Ectodermal cell (in vitro differentiated cells): ENCODE results near the gene CRIP1.
A peak's percentile ranks its signal among the peaks of the same experiment; 100 is the strongest.

Experiments used
- H3K27ac ChIP-seq: 2 replicates; pipeline ENCODE4 v1.7.0; 2013; ENCODE audit warnings: mild to moderate bottlenecking, low read depth, low read length; ENCODE audit not compliant: insufficient read depth, poor library complexity, severe bottlenecking
- H3K27me3 ChIP-seq: 2 replicates; pipeline ENCODE4 v1.7.0; 2013; ENCODE audit warnings: mild to moderate bottlenecking, low read length; ENCODE audit not compliant: insufficient read depth, control insufficient read depth, poor library complexity, severe bottlenecking
- H3K36me3 ChIP-seq: one replicate; pipeline ENCODE4 v1.7.0; 2013; ENCODE audit warnings: low read length; ENCODE audit not compliant: control insufficient read depth, insufficient read depth
- H3K4me1 ChIP-seq: one replicate; pipeline ENCODE4 v1.7.0; 2013; ENCODE audit warnings: low read length; ENCODE audit not compliant: control insufficient read depth, insufficient read depth
- H3K4me3 ChIP-seq: 2 replicates; pipeline ENCODE4 v1.7.0; 2013; ENCODE audit warnings: low read depth, low read length, control low read depth; ENCODE audit not compliant: insufficient read depth
- H3K9me3 ChIP-seq: 2 replicates; pipeline ENCODE4 v1.7.0; 2013; ENCODE audit warnings: mild to moderate bottlenecking, low read length, moderate library complexity; ENCODE audit not compliant: control insufficient read depth
- WGBS, 2 experiments: methylation state at CpG; one replicate each; pipeline ENCODE4 v1.1.7; 2013; ENCODE audit warnings: missing lambda C conversion rate in 2 of 2; 5-methylcytosine and 5-hydroxymethylcytosine counted together

The CRIP1 gene

DNA sequence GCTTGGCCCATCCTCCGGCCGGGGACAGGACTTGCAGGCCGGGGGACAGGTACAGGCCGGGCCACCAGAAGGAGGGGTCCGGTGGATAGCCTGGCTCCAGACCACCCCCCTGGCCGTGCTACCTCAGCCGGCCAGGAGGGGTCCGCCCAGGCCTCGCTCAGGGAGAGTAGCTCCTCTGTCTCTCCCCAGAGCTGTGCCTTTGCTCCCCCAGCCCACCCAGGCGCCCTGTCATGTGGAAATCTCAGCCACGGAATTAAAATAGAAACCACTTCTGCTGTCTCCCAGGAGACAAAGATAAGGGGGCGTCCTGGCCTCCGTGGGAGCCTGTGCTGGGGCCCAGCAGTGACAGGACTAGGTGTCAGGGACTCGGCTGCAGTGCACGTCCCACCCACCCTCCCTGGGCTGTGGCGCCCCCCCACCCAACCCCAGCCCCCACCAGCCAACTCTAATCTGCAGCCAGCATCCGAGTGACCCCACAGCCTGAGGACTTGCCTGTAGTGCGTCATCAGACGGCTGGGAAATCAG lies 15.3 kb upstream of the CRIP1 start:
- Histone ChIP-seq H3K36me3 (peaks cover 2% of the 10 kb centered on the region), H3K27ac (peak overlapping the region; percentile 19), H3K27me3 (peaks cover 17% of the 10 kb centered on the region), H3K4me3 (no peak overlapping the region), H3K9me3 (no peaks in the 10 kb centered on the region), H3K4me1 (peaks cover 29% of the 10 kb centered on the region)
- 66 to 69% methylated on average over 16 to 18 of the region's 19 CpGs for WGBS, 2 experiments

DNA sequence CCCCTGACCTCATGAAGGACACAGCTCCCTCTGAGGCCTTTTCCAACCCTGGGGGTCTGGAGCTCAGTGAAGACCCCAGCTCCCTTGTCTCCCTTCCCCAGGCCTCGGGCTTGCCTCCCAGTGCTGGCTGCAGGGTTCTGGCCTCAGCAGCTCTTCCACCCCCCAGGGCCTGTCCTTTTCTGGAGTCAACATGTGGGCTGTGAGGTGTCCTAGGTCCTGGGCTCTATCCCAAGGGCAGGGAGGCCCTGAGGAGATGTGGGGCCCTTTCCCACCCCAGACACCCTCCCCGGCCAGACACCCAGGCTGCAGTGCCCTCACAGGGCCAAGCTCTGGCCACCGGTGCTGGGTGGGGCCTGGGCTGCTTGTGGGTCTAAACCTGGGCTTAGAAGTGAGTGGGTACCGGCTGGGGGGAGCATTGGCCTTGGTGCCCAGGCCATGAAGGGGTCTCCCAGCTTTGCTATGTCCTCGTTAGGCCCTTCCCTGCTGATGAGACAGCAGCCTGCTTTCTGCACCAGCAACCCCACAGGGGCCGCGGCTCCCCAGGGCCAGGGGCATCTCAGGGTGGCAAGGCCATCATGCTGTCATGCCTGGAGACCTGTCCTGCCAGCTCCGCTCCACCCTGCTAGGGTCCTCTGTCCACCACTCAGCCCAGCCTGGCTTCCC lies 14.7 kb upstream of the CRIP1 start:
- no peaks in the 10 kb centered on the region for H3K9me3 ChIP-seq
- H3K27me3 ChIP-seq = peaks cover 23% of the 10 kb centered on the region
- H3K4me1 ChIP-seq = peaks cover 29% of the 10 kb centered on the region
- H3K4me3 ChIP-seq = no peak overlapping the region
- WGBS, 2 experiments = 90 to 92% methylated on average over 8 of the region's 8 CpGs
- H3K27ac ChIP-seq = no peak overlapping the region
- no peaks in the 10 kb centered on the region for H3K36me3 ChIP-seq

DNA sequence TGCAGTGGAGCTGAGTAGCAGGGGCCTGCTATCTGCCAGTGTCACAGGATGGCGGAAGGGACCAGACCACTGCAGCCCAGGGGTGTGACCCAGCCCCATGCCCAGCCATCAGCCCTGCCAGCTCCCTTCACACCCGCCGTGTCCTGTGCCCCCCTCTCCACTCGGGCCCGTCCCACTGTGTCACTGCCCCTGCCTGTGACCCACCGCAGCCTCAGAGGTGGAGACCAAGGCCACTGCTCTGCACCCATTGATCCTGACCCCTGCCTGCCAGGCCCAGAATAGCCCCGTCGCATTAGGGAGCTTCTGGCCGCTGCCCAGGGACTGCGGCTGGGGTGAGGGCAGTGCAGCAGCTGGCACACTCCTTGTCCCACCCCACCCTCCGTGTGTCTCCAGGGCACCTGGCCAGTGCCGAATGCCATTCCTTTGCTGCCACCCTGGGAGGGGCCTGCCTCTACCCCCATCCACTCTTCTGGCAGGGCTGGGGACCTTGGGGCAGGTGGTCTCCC lies 14.1 kb upstream of the CRIP1 start:
- Histone ChIP-seq H3K27me3 (peaks cover 29% of the 10 kb centered on the region), H3K9me3 (no peaks in the 10 kb centered on the region), H3K27ac (no peak overlapping the region), H3K4me1 (peaks cover 29% of the 10 kb centered on the region), H3K4me3 (no peak overlapping the region), H3K36me3 (no peaks in the 10 kb centered on the region)
- 92% methylated on average over 12 of the region's 12 CpGs for WGBS, 2 experiments

DNA sequence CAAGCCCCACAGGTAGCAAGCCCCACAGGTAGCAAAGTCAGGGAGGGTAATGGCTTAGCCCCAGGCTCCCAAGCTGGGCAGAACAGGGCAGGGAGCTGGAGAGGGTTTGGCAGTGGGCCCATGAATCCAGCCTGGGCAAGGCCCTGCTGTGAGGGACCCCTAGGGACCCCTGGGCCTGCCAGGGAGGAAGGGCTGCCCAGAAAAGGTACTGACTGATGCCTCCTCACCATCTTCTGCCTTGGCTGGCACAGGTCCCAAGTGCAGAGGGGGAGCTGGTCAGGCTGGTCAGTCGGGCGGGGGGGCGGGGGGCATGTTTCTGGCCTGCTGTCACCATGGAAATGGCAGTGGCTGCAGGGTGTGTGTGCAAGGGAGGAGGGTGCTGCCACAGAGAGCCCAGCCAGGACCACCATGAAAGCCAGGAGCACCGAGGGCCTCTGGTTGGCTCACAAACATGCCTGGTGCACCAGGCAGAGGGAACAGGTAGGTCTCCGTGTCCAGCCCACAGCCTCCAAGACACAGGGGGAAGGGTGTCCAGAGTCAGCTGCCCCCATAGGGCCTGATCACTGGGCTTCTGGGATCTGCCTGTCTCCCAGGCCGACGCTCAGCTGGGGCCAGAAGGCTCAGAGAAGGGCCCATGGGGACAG lies 13.5 kb upstream of the CRIP1 start:
- Histone ChIP-seq H3K4me3 (peak overlapping the region; percentile 46), H3K4me1 (peaks cover 29% of the 10 kb centered on the region), H3K36me3 (no peaks in the 10 kb centered on the region), H3K27me3 (peaks cover 35% of the 10 kb centered on the region), H3K27ac (no peak overlapping the region), H3K9me3 (no peaks in the 10 kb centered on the region)
- WGBS, 2 experiments = 53 to 59% methylated on average over 7 of the region's 7 CpGs

DNA sequence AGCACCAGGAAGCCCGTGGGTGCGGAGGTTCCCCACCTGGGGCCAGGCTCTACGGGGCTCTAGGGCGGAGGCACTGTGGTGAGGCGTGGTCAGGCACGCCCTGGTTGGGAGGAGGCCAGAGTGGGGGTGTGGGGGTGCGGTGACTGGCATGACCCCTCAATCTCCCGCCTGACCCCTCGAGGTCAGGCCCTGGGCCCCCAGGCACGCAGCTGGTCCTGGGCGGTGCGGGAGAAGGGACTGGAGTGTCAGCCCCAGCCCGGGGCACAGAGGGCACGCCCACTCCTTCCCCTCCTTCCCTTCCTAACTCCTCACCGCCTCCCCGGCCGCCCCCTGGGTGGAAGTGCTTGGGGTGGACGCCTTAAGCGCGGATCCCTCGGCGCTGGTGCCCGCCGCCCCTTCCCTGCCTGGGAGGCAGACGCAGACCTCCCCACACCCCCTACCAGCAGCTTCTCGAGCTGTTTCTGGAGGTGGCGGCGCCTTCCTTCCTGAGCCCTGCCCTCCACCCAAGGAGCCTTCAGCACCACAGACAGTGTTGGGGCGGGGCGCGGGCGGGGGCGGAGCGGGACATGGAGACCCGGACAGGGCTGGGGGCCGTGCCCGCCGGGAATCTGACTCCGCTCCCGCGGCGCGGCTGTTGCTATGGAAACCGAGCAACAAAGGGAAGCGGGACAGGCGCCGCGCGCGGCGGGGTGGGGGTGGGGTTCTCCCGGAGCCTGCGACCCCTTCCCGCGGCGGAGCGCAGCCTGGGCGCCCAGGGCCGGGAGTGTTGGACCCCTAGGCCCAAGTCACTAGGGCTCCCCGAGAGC lies 12.8 kb upstream of the CRIP1 start:
- peak overlapping the region; percentile 94 for H3K27ac ChIP-seq
- H3K36me3 ChIP-seq = no peaks in the 10 kb centered on the region
- peak overlapping the region; percentile 46 for H3K4me3 ChIP-seq
- H3K4me1 ChIP-seq = peaks cover 29% of the 10 kb centered on the region
- peaks cover 42% of the 10 kb centered on the region for H3K27me3 ChIP-seq
- WGBS, 2 experiments = 5% methylated on average over 60 of the region's 60 CpGs
- no peaks in the 10 kb centered on the region for H3K9me3 ChIP-seq

DNA sequence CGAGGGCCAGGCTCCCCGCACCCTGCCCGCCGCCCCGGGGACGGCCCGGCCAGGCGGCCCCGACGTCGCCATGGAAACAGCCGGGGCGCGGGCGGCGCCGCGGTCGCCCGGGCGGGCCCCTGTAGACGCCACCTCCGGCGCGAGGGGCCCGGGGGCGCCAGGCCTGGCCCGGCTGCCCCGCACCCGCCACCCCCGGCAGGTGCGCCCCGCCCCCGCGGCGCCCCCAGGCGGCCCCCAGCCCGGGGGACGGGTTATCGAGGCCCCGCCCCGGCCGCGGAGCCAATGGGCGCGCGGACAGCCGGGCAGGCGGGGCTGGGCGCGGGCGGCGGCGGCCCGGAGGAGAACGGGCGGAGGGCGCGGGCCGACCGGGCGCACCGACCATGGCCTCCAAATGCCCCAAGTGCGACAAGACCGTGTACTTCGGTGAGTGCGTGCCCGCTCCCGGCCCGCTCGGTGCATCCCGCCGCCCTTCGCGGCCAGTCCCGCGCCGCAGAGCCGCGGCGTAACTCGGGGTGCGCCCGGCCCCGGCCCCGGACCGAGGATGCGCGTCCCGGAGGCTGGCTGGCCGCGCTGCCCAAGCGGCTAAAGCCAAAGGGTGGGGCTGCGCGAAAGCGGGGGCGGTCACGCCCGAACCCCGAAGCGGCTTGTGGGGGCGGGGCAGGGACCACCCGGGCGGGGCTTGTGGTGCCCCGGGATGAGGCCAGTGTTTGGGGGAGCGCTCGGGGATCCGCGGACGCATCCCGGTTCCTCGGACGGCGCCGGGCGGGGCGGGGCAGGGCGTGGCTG lies 12.0 kb upstream of the CRIP1 start, which contains the start of gene CRIP2:
Gene CRIP2 (plus strand): TSS at position 339 of the 786 bp plus-strand sequence. CDS start 42 bp downstream, at position 381.
- H3K9me3 ChIP-seq = no peaks in the 10 kb centered on the region
- H3K36me3 ChIP-seq = no peaks in the 10 kb centered on the region
- peak within 1 kb of the TSS; percentile 94 for H3K27ac ChIP-seq
- H3K4me3 ChIP-seq = peak within 1 kb of the TSS; percentile 56
- 1% methylated on average over 118 of the region's 118 CpGs for WGBS, 2 experiments
- peaks cover 34% of the 10 kb centered on the region for H3K4me1 ChIP-seq
- peaks cover 50% of the 10 kb centered on the region for H3K27me3 ChIP-seq

DNA sequence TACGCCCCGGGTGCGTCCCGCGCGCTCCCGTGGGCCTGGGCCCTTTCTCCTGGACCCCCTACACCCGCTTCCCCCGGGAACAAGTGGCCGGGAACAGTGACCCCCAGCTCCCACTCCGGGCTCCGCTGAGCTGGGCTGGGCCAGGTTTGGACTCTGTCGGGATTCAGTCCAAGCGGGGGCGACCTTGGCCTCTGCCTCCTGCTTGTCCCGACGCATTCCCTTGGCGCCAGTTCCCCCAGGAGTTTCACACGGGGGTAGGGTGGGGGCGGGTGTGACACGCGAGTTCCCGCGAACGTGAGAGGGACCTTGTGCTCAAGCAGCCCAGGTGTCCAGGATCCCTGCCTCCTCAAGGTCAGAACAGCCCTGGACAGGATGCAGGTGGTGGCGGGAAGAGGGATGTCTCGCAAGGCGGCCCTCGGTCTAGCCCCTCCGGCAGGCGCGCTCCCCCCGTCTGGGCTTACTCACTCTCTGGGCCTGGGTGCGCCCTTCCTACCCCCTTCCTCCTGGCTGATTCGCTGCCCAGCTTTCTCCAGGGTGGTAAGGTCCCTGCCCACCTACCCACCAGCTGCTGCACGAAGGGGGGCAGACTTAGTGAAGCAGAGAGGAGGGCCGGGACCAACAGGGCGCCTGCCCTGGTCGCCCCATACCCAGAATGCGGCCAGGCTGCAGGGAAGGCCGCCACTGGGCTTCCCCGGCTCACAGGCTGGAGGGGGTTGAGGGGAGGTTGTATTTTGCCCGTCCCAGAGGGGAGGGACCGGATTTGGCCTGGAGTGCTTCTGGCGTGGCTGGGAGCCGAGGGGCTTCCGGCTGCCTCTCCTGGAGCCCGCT lies 11.2 kb upstream of the CRIP1 start:
- Histone ChIP-seq H3K9me3 (no peaks in the 10 kb centered on the region), H3K27ac (no peak overlapping the region), H3K36me3 (no peaks in the 10 kb centered on the region), H3K4me3 (peak overlapping the region; percentile 56), H3K27me3 (peaks cover 58% of the 10 kb centered on the region), H3K4me1 (peaks cover 41% of the 10 kb centered on the region)
- 11% methylated on average over 48 of the region's 48 CpGs for WGBS, 2 experiments

DNA sequence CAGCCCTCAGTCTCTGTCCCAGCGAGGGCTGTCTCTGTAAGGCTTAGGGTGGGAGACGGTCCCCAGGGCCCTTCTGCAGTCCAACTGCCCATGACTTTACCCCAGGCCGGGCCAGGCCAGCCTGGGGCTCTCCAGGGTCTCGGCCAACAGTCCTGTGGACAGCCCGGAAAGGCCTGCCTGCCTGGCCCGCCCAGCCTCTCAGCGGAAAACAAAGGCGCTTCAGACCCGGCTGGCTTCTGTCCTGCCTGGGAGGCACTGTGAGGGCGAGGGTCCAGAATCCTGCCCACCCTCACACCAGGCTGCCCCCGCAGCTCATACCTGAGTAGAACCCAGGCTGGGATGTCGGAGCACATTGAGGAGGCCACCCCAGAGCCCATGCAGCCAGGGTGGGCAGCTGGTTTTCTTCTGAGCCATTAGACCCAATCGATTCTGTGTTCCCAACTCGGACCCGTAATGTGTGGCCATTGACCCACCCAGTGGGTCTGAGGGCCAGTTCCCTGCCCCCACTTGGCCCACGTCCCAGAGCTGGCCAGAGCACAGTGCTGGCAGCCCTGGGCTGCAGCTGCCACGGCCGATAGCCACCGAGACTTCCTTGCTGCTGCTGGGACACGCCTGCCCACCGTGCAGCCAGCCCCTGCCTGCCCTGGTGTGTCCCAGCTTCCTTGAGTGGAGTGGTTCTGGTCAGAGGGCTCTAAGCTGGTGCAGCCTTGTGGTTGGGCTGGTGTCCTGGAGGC lies 10.4 kb upstream of the CRIP1 start:
- H3K36me3 ChIP-seq = no peaks in the 10 kb centered on the region
- 49 to 52% methylated on average over 21 of the region's 21 CpGs for WGBS, 2 experiments
- H3K27me3 ChIP-seq = peaks cover 66% of the 10 kb centered on the region
- H3K4me1 ChIP-seq = peaks cover 42% of the 10 kb centered on the region
- H3K9me3 ChIP-seq = no peaks in the 10 kb centered on the region
- H3K27ac ChIP-seq = no peak overlapping the region
- H3K4me3 ChIP-seq = peak overlapping the region; percentile 56
